HG02981 (cell line): Measurements from ENCODE around the gene GIPC1.

Source experiments
- ATAC-seq: cut with Tn5 transposase; IDR thresholded peaks from one replicate; pipeline ENCODE4 v1.9.1; 2021; ENCODE audit warnings: mild to moderate bottlenecking, moderate library complexity; ENCODE audit not compliant: unreplicated experiment

Gene GIPC1

DNA sequence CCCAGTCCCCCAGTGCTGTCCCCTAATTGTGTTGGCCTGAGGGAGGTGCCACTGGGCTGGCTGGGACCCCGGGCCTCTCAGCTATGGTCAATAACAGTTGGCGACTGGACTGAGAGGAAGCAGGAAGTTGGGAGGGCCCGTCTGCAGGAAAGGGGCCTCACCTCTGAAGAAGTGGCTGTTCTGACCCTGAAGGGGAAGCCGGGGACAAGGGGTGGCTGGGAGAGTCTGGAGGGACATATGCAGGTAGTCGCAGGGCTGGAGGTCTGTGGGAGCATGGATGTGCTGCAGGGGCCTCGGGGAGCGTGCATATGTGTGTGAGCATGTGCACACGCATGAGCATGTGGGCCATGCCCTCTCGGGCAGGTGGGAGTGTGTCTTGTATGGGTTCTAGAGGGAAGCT is 56.9 kb downstream of the GIPC1 start:
- ATAC-seq: no peak

DNA sequence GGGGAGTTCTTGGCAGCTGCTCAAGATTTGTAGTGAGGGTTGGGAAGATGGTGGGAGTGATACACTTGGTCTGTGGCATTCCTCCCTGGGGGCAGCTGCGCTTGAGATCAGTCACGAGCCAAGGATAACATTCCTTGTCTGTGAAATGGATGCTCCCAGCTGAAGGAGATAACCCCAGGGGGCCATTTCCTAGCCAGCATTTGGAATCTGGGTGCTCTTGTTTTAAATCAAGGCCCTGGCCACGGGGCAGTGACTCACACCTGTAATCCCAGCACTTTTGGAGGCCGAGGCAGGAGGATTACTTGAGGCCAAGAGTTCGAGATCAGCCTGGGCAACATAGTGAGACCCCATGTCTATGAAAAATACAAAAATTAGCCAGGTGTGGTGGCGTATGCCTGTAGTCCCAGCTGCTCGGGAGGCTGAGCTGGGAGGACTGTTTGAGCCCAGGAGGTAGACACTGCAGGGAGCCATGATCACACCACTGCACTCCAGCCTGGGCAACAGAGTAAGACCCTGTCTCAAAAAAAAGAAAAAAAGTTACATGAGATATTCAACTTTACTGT is 58.3 kb downstream of the GIPC1 start:
- no peak for ATAC-seq

DNA sequence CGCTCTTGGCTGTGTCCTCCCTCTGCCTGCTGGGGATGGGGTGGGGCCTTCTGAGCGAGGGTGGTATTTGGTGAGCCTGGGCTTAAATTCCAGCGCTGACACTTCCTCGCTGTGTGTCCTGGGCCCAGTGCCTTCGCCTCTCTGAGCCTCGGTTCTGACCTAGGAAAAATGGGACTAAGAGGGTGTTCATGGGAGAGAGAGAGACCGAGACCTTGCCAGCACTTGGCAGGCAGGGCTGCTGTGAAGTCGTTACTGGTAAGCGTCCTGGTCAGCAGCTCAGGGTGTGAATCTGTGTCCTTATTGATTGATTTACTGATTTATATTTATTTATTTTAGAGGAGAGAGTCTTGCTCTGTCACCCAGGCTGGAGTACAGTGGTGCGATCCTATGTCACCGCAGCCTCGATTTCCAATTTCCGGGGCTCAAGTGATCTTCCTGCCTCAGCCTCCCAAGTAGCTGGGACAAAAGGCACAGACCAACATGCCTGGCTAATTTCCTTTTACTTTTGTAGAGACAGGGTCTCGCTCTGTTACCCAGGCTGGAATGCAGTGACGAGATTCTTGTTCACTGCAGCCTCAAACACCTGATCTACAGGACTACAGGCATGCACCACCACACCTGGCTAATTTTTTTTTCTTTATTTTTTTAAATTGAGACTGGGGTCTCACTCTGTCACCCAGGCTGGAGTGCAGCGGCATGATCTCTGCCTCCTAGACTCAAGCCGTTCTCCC is 60.4 kb downstream of the GIPC1 start:
- no peak for ATAC-seq

DNA sequence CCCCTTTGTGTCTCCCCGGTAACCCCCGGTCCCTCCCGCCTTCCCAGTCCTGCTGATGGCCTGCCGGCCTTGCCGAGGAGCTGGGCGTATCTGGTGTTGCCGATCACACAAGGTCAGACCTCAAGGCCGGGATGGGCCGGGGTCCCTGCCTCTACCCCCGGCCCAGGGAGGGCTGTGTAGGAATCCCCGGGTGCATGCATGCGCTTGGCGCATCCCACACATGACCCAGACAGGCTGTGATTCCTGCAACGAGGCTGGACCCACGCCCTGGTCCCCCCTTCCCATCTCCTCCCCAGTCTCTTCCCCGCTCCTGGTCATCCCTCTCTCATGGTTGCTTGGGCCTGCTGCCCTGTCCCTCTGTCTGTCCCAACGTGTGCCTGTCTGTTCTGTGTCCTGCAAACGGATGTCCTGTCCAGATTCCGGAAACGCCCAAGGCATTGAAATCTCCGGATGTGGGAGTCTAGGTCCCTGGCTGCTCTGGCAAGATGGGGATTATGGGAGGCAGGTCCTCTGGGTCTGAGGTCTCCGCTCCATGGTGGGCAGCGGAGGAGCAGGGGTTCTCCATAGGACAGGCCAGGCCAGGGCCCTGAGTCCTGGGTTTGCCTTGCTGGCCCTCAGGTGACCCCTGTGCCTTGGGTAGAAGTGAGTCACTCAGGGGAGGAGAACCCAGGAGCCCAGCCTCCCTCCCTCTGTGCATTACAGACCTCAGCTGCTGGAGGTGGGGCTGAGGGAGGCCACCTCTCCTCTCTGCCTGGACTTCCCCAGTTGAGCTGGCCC is 61.2 kb downstream of the GIPC1 start:
- ATAC-seq: no peak

DNA sequence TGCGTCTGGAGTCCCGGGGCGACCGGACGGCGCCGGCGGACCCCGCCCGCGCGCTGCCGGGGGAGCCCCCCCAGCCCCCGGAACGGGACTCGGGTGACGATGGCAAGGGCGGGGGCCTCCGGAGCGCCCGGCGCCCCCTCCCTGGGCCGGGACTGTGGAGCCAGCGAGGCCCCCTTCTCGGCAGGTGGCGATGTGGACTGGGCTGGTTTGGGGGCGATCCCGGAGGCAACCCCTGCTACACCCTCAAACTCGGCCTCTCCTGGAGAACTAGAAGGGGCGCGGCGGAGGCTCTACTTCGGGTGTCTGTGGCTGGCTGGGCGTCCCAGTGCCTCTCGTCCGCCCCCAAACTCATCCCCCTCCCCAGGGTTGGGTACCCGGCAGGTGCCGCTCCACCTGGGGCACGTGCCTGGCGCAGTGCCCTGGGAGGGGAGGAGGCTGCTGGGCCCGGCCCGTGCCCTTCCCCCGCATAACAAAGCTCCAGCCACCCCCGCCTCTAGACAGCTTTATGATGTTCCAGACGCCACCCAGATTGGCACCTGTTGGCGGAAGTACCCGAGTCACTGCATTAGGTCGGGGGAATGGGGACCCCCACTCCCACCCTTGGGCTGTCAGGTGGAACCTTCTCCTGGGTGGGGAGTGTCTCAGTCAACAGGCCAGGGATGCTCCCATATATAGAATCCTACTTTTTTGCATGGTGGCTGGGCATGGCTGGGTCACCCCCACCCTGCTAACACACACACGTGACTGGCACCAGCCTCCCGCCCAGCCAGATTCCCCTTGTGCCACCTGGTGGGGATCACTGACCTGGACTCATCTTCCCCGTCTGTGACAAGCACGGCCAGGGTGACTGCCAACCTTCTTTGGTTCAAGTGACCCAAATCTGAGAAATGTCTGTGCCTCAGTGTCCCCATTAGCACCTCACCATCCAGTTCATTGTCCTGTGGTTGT is 62.1 kb downstream of the GIPC1 start:
- no peak for ATAC-seq

DNA sequence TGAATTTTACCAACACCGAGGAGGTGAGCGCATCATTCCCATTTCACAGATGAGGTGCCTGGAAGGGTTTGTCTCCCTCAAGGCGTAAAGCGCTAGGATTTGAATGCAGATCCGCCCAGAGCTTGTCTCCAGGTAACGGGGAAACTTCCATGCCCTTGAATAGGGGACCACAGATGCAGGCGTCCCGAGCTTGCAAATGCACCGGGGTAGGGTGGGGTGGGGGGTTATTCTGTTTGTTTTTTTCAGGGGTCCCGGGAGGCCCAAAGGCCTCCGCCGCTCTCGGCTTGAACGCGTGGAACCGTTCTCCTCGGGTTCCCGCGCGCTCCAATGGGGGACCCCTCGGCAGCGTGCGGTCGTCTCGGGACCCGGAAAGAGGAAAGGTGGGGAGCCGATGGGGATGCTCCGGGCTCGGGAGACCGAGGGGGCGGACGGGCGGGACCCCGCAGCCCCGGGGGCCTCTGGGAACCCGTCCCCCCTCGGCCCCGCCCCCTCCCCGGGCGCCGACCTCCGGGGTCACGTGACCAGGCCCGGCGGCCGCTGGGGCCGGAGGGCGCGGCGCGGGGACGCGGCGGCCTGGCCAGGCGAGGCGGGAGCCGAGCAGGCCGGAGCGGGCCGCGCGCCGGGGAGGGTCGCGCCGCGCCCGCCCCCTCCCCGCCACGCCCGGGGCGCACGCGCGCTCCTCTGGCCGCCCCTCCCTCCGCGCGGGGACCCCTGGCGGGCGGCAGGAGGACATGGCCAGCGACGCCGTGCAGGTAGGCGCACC is 63.0 kb downstream of the GIPC1 start, which contains the start of gene PKN1:
Gene PKN1 (plus strand): TSS at position 516 of the 763 bp plus-strand sequence. CDS start 216 bp downstream, at position 732.
- no peak for ATAC-seq

DNA sequence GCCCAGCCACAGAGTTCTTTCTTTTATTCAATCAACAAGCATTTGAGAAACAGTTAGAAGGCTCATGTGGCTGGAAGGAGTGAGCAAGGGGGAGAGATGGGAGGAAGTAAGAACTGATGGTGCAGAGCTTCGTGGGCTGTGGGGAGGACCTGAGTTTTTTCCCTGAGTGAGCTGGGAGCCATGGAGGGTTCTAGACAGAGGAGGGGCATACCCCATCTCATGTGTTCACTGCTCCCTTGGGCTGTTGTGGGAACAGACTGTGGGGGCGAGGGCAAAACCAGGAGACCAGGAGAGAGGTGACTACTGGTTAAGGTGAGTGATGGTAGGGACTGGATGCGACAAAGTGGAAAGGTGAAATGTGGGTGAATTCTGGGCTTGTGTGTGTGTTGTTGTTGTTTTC is 65.2 kb downstream of the GIPC1 start:
- ATAC-seq: no peak

DNA sequence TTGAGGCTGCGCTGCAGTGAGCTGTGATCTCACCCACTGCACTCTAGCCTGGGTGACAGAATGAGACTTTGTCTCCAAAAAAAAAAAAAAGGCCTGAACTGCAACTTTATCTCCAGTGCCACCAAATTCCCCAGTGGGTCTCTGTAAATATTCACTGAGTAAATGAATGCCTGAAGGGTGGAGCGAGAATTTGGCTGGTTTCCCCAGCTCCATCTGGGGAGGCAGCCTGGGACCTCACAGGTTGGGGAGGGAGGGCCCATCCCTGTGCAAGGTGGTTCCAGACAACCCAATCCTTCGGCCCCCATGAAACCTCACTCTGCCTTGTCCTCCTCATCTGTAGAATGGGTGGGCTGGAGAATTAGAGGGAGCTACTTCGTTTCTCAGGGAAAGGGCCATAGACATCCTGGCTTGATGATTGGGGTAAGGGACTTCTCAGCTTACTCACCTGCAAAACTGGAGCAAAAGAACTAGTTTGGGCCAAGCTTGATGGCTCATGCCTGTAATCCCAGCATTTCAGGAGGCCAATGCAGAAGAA is 67.0 kb downstream of the GIPC1 start:
- ATAC-seq: no peak
